KMS-11 (cell line): ENCODE measurements around the gene MSI2.

ENCODE experiments used
- H2AFZ ChIP-seq: fragments of 200-600 bp; sonication (generic); 2 replicates; pipeline ENCODE4 v1.6.1; 2016; ENCODE audit warnings: antibody characterized with exemption, mixed run types, low read depth
- H3K27ac ChIP-seq: fragments of 200-600 bp; sonication (generic); 2 replicates; pipeline ENCODE4 v1.6.1; 2016; ENCODE audit warnings: mild to moderate bottlenecking, mixed run types
- H3K27me3 ChIP-seq: fragments of 200-600 bp; sonication (generic); 2 replicates; pipeline ENCODE4 v1.6.1; 2017; ENCODE audit warnings: mild to moderate bottlenecking, low read depth, mixed run types, moderate library complexity; ENCODE audit not compliant: insufficient read depth
- H3K36me3 ChIP-seq: fragments of 200-600 bp; sonication (generic); 2 replicates; pipeline ENCODE4 v1.6.1; 2017; ENCODE audit warnings: mild to moderate bottlenecking, mixed run types; ENCODE audit not compliant: insufficient read depth
- H3K4me1 ChIP-seq: fragments of 200-600 bp; sonication (generic); 2 replicates; pipeline ENCODE4 v1.6.1; 2016; ENCODE audit warnings: mild to moderate bottlenecking, low read depth, mixed run types; ENCODE audit not compliant: poor library complexity, severe bottlenecking
- H3K4me2 ChIP-seq: fragments of 200-600 bp; sonication (generic); 2 replicates; pipeline ENCODE4 v1.7.0; 2016; ENCODE audit warnings: mild to moderate bottlenecking, mixed run types
- H3K4me3 ChIP-seq: fragments of 200-600 bp; sonication (generic); IDR thresholded peaks from 2 replicates; pipeline ENCODE4 v1.6.1; 2017; ENCODE audit warnings: low read depth, low read length, mixed read lengths; ENCODE audit not compliant: insufficient read depth
- H3K79me2 ChIP-seq: fragments of 200-600 bp; sonication (generic); 2 replicates; pipeline ENCODE4 v1.6.1; 2016; ENCODE audit warnings: low read depth, mixed run types; ENCODE audit not compliant: insufficient read depth
- H3K9ac ChIP-seq: fragments of 200-600 bp; sonication (generic); 2 replicates; pipeline ENCODE4 v1.6.1; 2016; ENCODE audit warnings: mild to moderate bottlenecking, mixed run types
- H4K20me1 ChIP-seq: fragments of 200-600 bp; sonication (generic); 2 replicates; pipeline ENCODE4 v1.6.1; 2016; ENCODE audit warnings: mild to moderate bottlenecking, mixed run types; ENCODE audit not compliant: insufficient read depth
- TF ChIP-seq, protein P1 (sequence below): fragments of 200-600 bp; sonication (generic); conservative IDR thresholded peaks from 2 replicates; pipeline ENCODE4 v1.6.1; 2017; ENCODE audit warnings: low read depth, mild to moderate bottlenecking, antibody characterized with exemption, low read length, moderate library complexity, mixed read lengths

The MSI2 gene

DNA sequence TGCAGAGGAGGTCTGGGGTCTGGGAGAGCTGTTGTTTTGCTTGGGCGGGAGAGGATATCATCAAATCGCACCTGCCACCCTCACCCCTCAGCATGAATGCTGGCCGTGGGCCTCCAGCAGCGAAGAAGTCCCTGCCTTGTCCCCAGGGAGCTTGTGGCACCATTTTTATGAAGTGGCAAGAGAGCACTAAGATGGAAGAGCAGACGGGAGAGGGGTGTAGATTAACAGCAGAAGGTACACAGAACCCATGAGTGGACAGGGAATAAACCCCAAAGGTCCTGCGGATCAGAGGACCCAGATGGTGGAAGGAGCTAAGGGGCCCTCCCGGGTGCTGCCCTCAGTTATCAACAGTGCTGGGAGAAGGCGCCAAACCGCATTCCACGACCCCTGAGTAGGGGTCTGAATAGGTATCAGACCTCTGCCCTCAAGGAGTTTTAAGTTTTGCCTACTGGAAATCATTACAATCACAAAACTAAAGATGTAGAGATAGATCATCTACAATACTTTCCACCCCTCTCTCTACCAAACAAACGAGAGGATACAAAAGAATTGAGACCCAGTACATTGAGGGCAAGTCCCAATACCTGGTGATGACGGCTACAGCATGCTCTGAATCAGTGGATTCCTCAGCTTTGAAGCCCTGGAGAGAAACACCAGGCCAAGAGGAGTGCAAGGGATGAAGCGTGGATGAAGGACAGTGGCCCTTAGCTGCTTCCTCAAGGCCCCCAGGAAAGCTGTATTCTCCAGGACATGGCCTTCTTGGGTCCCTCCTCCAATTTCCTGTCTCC lies 428.6 kb downstream of the MSI2 start:
- Histone ChIP-seq H3K4me2 (no peak overlapping the region), H4K20me1 (no peaks in the 10 kb centered on the region), H3K79me2 (no peaks in the 10 kb centered on the region), H3K27ac (no peak overlapping the region), H2AFZ (no peak overlapping the region), H3K4me3 (no peak overlapping the region), H3K9ac (no peak overlapping the region), H3K27me3 (no peaks in the 10 kb centered on the region), H3K36me3 (no peaks in the 10 kb centered on the region), H3K4me1 (no peaks in the 10 kb centered on the region)
- TF ChIP-seq, protein P1, sequence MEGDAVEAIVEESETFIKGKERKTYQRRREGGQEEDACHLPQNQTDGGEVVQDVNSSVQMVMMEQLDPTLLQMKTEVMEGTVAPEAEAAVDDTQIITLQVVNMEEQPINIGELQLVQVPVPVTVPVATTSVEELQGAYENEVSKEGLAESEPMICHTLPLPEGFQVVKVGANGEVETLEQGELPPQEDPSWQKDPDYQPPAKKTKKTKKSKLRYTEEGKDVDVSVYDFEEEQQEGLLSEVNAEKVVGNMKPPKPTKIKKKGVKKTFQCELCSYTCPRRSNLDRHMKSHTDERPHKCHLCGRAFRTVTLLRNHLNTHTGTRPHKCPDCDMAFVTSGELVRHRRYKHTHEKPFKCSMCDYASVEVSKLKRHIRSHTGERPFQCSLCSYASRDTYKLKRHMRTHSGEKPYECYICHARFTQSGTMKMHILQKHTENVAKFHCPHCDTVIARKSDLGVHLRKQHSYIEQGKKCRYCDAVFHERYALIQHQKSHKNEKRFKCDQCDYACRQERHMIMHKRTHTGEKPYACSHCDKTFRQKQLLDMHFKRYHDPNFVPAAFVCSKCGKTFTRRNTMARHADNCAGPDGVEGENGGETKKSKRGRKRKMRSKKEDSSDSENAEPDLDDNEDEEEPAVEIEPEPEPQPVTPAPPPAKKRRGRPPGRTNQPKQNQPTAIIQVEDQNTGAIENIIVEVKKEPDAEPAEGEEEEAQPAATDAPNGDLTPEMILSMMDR, result no peak

DNA sequence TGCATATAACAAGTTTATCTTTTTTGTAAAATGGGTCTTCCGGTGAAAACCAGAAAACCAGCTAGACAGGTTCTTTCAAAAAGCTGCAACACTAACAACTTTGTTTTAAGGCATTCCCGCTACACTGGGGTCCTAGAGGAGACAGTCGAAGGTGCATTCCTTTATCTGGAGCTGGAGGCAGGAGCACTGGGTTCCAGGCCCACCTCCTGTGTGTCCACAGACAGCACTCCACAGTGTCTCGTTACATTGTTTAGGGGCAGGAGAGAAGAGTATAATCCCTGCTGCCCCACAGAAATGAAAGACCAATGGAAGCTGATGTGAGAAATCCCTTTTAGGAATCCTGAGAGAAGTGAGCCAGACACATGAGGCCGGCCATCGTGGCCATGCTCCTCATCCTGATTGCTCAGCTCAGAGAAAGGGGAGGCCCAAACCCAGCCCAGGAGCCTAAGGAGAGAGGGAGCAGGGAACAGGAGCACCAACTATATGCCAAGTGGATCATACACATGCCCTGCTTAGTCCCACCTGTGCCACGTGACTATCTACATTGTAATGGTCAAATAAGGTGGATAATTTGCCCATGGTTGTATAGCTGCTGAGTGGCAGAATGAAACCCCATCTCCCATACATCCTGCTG lies 429.3 kb downstream of the MSI2 start:
- Histone ChIP-seq H3K27me3 (no peaks in the 10 kb centered on the region), H4K20me1 (no peaks in the 10 kb centered on the region), H2AFZ (no peak overlapping the region), H3K9ac (no peak overlapping the region), H3K79me2 (no peaks in the 10 kb centered on the region), H3K4me1 (no peaks in the 10 kb centered on the region), H3K4me2 (no peak overlapping the region), H3K4me3 (no peak overlapping the region), H3K27ac (no peak overlapping the region), H3K36me3 (no peaks in the 10 kb centered on the region)
- TF ChIP-seq, protein P1, result no peak

DNA sequence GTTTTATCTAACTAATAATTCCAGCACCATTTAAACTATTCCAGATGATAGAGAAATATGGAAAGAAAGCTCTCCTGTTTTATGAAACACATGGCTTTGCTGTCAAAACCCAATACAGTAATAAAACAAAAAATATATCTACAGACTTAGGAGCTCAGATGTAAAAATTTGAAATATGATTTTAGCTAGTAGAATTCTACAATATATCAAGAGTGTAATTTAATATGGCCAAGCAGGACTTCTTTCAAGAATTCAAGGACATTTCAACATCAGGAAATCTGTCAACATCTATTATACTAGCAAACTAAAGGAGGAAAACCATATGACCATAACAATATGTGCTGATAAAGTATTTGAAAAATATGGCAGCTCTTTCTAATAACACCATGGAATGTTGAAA lies 431.3 kb downstream of the MSI2 start:
- no peaks in the 10 kb centered on the region for H4K20me1 ChIP-seq

DNA sequence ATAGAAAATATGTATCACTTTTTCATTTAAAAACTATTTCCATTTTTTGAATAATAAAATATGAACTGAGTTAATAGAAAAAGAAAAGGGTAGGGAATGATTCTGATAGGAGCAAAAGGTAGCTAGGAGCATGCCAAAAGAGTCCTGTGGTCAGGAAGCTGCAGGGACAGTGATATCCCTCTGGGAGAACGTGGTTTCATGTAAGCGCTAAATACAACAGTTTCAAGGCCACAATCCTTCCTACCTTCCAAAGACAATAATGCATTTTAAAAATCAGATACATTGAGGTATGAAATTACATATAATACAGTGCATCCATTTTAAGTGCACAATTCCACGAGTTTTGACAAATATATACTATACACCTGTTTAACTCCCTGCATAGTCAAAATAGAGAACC lies 432.9 kb downstream of the MSI2 start:
- Histone ChIP-seq H3K9ac (no peak overlapping the region), H3K4me2 (no peak overlapping the region), H4K20me1 (no peaks in the 10 kb centered on the region), H3K79me2 (no peaks in the 10 kb centered on the region), H2AFZ (no peak overlapping the region), H3K27me3 (no peaks in the 10 kb centered on the region), H3K4me3 (no peak overlapping the region), H3K27ac (no peak overlapping the region), H3K36me3 (no peaks in the 10 kb centered on the region), H3K4me1 (peaks cover 7% of the 10 kb centered on the region)
- TF ChIP-seq, protein P1, result no peak

More for the DNA sequence above, 431.3 kb downstream of the MSI2 start:
- no peak overlapping the region for H2AFZ ChIP-seq
- no peak overlapping the region for H3K4me3 ChIP-seq
- H3K4me2 ChIP-seq, result no peak overlapping the region
- no peak overlapping the region for H3K9ac ChIP-seq
- no peaks in the 10 kb centered on the region for H3K36me3 ChIP-seq
- H3K27ac ChIP-seq, result no peak overlapping the region
- TF ChIP-seq, protein P1, result no peak
- H3K4me1 ChIP-seq, result peaks cover 4% of the 10 kb centered on the region
- no peaks in the 10 kb centered on the region for H3K79me2 ChIP-seq
- no peaks in the 10 kb centered on the region for H3K27me3 ChIP-seq
